ENCODE results near the gene SEL1L3.

- TF ChIP-seq POLR2A (IDR thresholded peaks at IDR 0.05; ENCODE audit: low read length) (no peak), GATA1 (IDR thresholded peaks at IDR 0.05; ENCODE audit: low read depth, low read length) (no peak)
These were observed 48.6 kb upstream of the SEL1L3 start for GRCh38 chr4:25911356-25911755.
